ENCODE results near the gene AIF1.

The AIF1 gene

GRCh38 chr6:31626952-31627351, 11.9 kb downstream of the AIF1 start (continued):
- TF ChIP-seq, protein P1, sequence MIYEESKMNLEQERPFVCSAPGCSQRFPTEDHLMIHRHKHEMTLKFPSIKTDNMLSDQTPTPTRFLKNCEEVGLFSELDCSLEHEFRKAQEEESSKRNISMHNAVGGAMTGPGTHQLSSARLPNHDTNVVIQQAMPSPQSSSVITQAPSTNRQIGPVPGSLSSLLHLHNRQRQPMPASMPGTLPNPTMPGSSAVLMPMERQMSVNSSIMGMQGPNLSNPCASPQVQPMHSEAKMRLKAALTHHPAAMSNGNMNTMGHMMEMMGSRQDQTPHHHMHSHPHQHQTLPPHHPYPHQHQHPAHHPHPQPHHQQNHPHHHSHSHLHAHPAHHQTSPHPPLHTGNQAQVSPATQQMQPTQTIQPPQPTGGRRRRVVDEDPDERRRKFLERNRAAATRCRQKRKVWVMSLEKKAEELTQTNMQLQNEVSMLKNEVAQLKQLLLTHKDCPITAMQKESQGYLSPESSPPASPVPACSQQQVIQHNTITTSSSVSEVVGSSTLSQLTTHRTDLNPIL (CRISPR knock-in tag; IDR thresholded peaks at IDR 0.05; ENCODE audit: low read depth), result no peak
- no peak for TF ChIP-seq GLIS3 (CRISPR knock-in tag; IDR thresholded peaks at IDR 0.05)

DNA sequence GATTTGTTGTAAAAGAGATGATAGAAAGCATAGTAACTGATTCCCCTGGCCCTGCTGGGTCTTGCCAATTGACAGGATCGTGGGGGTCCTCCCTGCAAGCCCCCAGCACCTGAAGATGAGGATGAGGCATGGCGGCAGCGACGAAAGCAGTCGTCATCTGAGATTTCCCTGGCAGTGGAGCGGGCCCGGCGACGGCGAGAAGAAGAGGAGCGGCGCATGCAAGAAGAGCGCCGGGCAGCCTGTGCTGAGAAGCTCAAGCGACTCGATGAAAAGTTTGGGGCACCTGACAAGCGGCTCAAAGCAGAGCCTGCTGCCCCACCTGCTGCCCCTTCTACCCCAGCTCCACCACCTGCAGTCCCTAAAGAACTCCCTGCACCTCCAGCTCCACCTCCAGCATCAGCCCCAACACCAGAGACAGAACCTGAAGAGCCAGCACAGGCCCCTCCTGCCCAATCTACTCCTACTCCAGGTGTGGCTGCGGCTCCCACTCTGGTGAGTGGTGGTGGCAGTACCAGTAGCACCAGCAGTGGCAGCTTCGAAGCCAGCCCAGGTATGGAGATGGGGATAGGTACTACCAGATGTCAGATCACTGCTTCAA, 12.8 kb downstream of the AIF1 start:
- TF ChIP-seq TOX (CRISPR knock-in tag; IDR thresholded peaks at IDR 0.05; ENCODE audit: borderline replicate concordance), result no peak
- no peak for TF ChIP-seq TSHZ2 (CRISPR knock-in tag; IDR thresholded peaks at IDR 0.05)
- TF ChIP-seq ESRRG (CRISPR knock-in tag; IDR thresholded peaks at IDR 0.05), result no peak
- no peak for TF ChIP-seq ZNF565 (CRISPR knock-in tag; conservative IDR thresholded peaks at IDR 0.05; ENCODE audit: low read depth)
- no peak for TF ChIP-seq ZFP30 (CRISPR knock-in tag; IDR thresholded peaks at IDR 0.05)
- TF ChIP-seq ARNTL (CRISPR knock-in tag; IDR thresholded peaks at IDR 0.05; ENCODE audit: borderline replicate concordance, low read depth), result no peak
- TF ChIP-seq ZFP3 (CRISPR knock-in tag; IDR thresholded peaks at IDR 0.05), result no peak
- TF ChIP-seq, protein P2, sequence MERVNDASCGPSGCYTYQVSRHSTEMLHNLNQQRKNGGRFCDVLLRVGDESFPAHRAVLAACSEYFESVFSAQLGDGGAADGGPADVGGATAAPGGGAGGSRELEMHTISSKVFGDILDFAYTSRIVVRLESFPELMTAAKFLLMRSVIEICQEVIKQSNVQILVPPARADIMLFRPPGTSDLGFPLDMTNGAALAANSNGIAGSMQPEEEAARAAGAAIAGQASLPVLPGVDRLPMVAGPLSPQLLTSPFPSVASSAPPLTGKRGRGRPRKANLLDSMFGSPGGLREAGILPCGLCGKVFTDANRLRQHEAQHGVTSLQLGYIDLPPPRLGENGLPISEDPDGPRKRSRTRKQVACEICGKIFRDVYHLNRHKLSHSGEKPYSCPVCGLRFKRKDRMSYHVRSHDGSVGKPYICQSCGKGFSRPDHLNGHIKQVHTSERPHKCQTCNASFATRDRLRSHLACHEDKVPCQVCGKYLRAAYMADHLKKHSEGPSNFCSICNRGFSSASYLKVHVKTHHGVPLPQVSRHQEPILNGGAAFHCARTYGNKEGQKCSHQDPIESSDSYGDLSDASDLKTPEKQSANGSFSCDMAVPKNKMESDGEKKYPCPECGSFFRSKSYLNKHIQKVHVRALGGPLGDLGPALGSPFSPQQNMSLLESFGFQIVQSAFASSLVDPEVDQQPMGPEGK (CRISPR knock-in tag; IDR thresholded peaks at IDR 0.05; ENCODE audit: borderline replicate concordance), result no peak
- TF ChIP-seq, protein P3, sequence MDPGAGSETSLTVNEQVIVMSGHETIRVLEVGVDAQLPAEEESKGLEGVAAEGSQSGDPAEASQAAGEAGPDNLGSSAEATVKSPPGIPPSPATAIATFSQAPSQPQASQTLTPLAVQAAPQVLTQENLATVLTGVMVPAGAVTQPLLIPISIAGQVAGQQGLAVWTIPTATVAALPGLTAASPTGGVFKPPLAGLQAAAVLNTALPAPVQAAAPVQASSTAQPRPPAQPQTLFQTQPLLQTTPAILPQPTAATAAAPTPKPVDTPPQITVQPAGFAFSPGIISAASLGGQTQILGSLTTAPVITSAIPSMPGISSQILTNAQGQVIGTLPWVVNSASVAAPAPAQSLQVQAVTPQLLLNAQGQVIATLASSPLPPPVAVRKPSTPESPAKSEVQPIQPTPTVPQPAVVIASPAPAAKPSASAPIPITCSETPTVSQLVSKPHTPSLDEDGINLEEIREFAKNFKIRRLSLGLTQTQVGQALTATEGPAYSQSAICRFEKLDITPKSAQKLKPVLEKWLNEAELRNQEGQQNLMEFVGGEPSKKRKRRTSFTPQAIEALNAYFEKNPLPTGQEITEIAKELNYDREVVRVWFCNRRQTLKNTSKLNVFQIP (CRISPR knock-in tag; IDR thresholded peaks at IDR 0.05; ENCODE audit: borderline replicate concordance, low read depth), result no peak
- TF ChIP-seq, protein P1 (CRISPR knock-in tag; IDR thresholded peaks at IDR 0.05; ENCODE audit: low read depth), result no peak
- TF ChIP-seq GLIS3 (CRISPR knock-in tag; IDR thresholded peaks at IDR 0.05), result no peak
- no peak for TF ChIP-seq ISL1 (CRISPR knock-in tag; IDR thresholded peaks at IDR 0.05)
- no peak for TF ChIP-seq OSR1 (CRISPR knock-in tag; IDR thresholded peaks at IDR 0.05)
- TF ChIP-seq CSRNP3 (CRISPR knock-in tag; IDR thresholded peaks at IDR 0.05), result no peak
- no peak for TF ChIP-seq TCF4 (CRISPR knock-in tag; IDR thresholded peaks at IDR 0.05; ENCODE audit: borderline replicate concordance)
- no peak for TF ChIP-seq RARB (CRISPR knock-in tag; IDR thresholded peaks at IDR 0.05)
- TF ChIP-seq BACH2 (CRISPR knock-in tag; IDR thresholded peaks at IDR 0.05; ENCODE audit: borderline replicate concordance), result no peak
- no peak for TF ChIP-seq ZC3H10 (CRISPR knock-in tag; IDR thresholded peaks at IDR 0.05)
- no peak for TF ChIP-seq ZNF8 (CRISPR knock-in tag; IDR thresholded peaks at IDR 0.05)
- ATAC-seq, result no peak

GRCh38 chr6:31629014-31629413, 14.0 kb downstream of the AIF1 start:
- TF ChIP-seq TSHZ2 (CRISPR knock-in tag; IDR thresholded peaks at IDR 0.05) (no peak), ARNTL (CRISPR knock-in tag; IDR thresholded peaks at IDR 0.05; ENCODE audit: borderline replicate concordance, low read depth) (no peak), ZC3H10 (CRISPR knock-in tag; IDR thresholded peaks at IDR 0.05) (no peak), TOX (CRISPR knock-in tag; IDR thresholded peaks at IDR 0.05; ENCODE audit: borderline replicate concordance) (no peak), OSR1 (CRISPR knock-in tag; IDR thresholded peaks at IDR 0.05) (no peak), PPARA (CRISPR knock-in tag; IDR thresholded peaks at IDR 0.05; ENCODE audit: borderline replicate concordance) (no peak), ISL1 (CRISPR knock-in tag; IDR thresholded peaks at IDR 0.05) (no peak), BACH2 (CRISPR knock-in tag; IDR thresholded peaks at IDR 0.05; ENCODE audit: borderline replicate concordance) (no peak), SNAI2 (CRISPR knock-in tag; IDR thresholded peaks at IDR 0.05) (no peak), RARB (CRISPR knock-in tag; IDR thresholded peaks at IDR 0.05) (no peak), ESRRG (CRISPR knock-in tag; IDR thresholded peaks at IDR 0.05) (no peak), ZFP30 (CRISPR knock-in tag; IDR thresholded peaks at IDR 0.05) (no peak)
- ATAC-seq, result no peak

All from SK-N-SH treated with all-trans-retinoic acid at 6 μM for 48 hours (cell line).